ENCODE measurements around the gene KIF3A.
"Not testable (repeated sequence)": the region's sequence is repeated elsewhere in the genome, so short reads cannot be mapped to it uniquely, and the experiment has no call there.

Gene KIF3A

GRCh38 chr5:132714456-132715307 lies 22.7 kb downstream of the KIF3A start:
- DNase-seq: no peak

GRCh38 chr5:132708645-132709044 lies 28.7 kb downstream of the KIF3A start:
- DNase-seq: no peak

GRCh38 chr5:132704875-132705274 lies 32.5 kb downstream of the KIF3A start:
- no peak for DNase-seq

GRCh38 chr5:132695956-132696355 lies 41.4 kb downstream of the KIF3A start:
- no peak for DNase-seq

- DNase-seq: no peak
Measured at GRCh38 chr5:132692632-132692967, 44.7 kb downstream of the KIF3A start.

GRCh38 chr5:132691755-132692631 lies 45.4 kb downstream of the KIF3A start:
- not testable (repeated sequence) for DNase-seq

- no peak for DNase-seq
Measured at GRCh38 chr5:132690156-132690555, 47.2 kb downstream of the KIF3A start.

DNA sequence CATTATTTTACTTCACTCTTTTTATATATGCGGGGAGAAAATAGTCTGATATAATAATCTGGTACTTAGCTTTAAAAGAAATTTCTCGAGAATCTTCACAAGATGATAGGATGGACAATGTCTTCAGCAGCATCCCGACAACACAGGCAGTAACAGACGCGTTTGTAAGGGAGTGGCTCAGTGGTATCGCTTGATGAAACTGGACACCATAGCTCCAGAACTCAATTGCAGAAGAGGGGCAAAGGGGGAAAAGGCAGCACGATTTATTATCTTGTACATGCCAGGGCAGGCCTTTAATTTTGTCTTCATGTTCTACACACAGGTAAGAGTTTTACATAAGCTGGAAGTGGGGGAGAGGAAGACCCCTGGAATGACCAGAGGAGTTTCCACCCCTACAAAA lies 47.8 kb downstream of the KIF3A start:
- no peak for DNase-seq

DNA sequence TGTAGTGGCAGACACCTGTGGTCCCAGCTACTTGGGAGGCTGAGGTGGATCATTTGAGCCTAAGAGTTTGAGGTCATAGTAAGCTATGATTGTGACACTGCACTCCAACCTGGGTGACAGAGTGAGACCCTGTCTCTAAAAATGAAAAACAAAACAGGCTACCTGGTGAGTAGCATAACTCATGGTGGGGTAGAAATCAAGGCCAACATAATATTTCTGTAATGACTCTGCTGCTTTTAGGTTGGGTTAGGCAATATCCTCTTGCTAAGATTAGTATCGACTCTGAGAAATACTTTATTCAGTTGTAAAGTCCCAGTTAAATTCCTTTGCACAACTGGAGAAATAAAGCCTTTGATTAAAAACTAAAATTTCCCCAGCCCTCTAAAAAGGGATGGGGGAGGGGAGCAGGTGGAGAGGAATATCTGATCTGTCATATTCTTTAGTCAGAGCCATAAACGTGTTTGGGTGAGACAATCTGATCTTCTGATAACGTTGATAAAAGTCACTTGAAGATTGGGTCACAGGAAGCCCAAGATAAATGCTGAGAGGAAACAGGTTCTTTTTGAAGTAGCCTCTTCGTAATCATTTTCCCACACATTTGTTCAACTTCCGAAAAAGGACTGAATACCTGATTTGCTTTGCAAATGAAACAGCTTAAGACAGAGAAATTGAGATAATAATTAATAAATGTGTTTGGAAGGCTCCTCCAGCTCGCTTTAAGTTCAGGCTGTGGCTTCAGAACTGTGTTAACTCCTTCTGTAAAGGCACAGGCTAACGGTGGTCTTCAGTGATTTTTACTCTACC lies 48.6 kb downstream of the KIF3A start:
- no peak for DNase-seq

DNA sequence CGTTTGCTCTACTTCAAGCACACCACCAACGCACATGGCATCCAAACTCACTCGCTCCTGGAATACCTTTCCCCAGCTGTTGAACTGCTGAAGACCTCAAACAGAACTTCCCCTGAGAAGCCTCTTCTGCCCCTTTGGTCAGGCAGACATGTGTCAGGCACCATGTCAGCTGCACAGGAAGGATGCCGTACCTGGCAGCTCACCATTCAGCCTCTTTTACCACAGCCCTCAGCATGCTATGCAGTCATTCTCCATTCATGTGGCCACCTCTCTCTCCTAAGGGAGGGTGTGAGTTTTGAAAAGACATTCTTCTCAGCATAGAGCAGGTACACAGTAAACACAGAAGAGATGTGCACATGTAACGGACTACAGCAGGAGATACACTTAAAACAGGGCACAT lies 49.4 kb downstream of the KIF3A start:
- DNase-seq: no peak

DNA sequence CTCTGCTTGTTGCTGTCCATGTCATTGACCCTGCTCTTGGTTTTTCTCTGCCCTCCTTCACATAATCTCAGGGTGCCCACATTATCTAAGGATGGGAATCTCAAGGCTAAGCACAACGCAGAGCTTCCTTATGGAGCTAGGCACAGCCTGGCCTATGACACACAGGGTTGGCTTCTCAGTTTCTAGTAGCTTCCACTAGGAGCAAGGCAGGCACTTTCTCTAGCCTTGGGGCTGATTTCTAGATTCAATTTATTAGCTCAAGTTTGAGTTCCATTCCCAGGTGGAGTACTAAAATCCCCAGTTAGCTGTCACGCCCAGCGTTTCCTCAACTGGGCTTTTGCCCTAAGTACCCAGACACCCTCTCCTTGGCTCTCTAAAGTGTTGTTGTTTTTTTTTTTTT lies 51.2 kb downstream of the KIF3A start:
- no peak for DNase-seq

DNA sequence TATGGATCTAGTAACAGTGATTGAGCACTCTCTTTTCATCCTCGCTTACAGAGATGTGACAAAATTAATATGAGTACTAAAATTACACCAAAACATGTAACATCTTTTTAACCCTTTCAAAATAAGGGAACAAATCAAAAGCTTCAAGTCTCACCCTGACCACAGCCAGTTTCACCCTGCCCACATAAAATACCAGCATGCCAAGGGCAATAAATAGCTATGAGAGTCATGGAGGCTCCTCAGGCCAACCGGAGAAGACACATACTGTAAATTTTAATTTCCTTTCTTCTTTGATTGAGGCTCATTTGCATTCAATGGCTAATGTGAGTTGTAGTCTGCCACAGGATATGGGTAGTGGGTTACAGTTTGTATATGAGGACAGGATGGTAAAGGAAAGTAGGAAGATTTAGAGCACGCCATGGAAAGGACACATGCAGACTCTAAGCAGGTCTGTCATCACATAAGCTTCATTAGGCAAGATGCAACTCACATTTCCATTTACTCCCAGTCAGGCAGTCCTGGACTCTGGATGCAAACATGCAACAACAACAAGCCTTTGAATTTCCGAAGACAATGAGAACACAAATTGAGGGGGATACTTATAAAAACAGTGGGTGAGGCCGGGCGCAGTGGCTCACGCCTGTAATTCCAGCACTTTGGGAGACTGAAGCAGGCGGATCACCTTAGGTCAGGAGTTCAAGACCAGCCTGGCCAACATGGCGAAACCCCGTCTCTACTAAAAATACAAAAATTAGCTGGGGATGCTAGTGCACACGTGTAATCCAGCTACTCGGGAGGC lies 52.2 kb downstream of the KIF3A start:
- DNase-seq: no peak

DNA sequence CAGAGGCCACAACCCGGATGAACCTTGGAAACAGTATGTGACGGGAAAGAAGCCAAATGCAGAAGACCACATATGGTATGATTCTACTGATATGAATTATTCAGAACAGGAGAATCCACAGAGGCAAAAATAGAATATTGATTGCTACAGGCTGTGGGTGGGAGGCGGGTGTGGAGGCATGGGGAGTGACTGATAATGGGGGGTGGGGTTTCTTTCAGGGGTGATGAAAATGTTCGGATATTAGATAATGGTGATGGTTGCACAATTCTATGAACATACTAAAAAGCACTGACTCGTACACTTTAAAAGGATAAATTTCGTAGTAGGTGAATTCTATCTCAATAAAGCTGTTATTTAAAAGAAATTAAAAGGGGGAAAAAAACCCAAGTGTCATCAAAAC lies 52.9 kb downstream of the KIF3A start:
- no peak for DNase-seq

GRCh38 chr5:132681983-132682382 lies 55.4 kb downstream of the KIF3A start:
- no peak for DNase-seq

GRCh38 chr5:132681476-132681831 lies 55.9 kb downstream of the KIF3A start:
- DNase-seq: no peak

DNA sequence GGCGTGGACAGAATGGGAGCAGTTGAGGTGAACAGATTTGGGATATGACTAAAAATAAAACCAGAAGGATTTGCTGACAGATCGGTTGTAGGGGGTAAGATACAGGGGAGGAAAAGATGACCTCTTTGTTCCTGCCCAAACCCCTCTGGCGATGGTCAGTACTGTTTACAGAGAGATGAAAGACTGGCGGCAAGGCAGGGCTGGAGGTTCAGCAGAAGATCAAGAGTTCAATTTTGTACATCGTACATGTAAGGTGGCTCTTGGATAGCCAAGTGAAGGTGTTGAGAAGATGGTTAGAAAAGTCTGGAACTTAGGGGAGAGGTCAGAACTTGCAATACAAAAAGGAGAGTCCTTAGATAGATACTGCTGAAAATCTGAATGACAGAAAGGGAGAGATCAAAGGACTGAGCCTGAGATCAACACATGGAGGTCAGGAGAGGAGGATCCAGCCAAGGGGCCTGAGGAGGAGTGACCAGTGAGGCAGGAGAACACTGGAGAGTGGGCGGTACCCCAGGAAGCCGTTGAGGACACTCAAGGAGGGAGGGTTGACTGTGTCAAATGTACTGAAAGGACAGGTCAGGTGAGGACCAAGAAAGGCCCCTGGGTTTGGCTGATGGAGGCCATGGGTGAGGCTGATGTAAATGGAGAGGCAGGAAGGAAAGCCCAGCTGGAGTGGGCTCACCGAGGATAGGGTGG lies 56.4 kb downstream of the KIF3A start:
- DNase-seq: no peak

- DNase-seq: no peak
Measured at GRCh38 chr5:132679717-132680380, 57.5 kb downstream of the KIF3A start.

DNA sequence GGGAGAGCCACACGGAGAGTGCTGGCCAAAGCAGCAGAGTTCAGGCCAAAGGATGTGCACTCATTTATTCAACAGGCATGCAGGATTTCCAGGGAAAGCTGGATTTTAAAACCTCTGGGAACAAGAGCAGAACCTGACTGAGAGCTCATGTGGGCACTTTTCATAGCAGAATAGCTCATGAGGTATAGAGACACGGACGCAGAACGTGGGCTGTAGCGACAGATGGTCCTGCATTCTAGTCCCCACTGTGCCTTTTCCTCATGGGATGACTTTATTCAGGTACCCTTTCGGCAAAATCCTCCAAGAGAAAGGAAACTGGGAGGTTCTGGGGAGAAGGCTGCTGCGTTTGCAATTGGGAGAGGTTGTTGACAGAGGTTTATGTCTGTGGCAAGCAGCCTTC lies 58.2 kb downstream of the KIF3A start:
- no peak for DNase-seq

- no peak for DNase-seq
Measured at GRCh38 chr5:132678735-132679134, 58.6 kb downstream of the KIF3A start.

GRCh38 chr5:132677682-132678400 lies 59.5 kb downstream of the KIF3A start:
- no peak for DNase-seq

GRCh38 chr5:132677191-132677590 lies 60.2 kb downstream of the KIF3A start:
- no peak for DNase-seq
